Gastrocnemius medialis (tissue), 4 donors: ENCODE data around the gene ICA1L. TPM values are rescaled to one million over a fixed set of nuclear protein-coding genes. Genes with fewer than 3 reads are reported as not detected.

Source experiments
- ATAC-seq, 2 donors: fragments of 150-250 bp; one replicate each; pipeline ENCODE4 v1.9.1; 2016
- DNase-seq, 2 donors: peaks; one replicate each; pipeline ENCODE4 v3.0.0-alpha.2; 2019
- H3K27ac ChIP-seq, 4 donors: fragments of 200-600 bp; sonication (generic); 1 replicate in 1 of 4; 2 replicates in 3 of 4; pipeline ENCODE4 v1.5.1; 2016 to 2018; ENCODE audit warnings: mild to moderate bottlenecking in 2 of 4, moderate library complexity in 1 of 4
- H3K27me3 ChIP-seq, 3 donors: fragments of 200-600 bp; sonication (generic) in 2 of 3; 1 replicate in 1 of 3; 2 replicates in 2 of 3; pipeline versions ENCODE4 v1.5.1 to v1.6.0; 2016 to 2019; ENCODE audit warnings: mild to moderate bottlenecking in 1 of 3, moderate library complexity in 1 of 3
- H3K36me3 ChIP-seq, 2 donors: fragments of 200-600 bp; sonication (generic) in 1 of 2; one replicate each; pipeline ENCODE4 v1.5.1; 2017 to 2018
- H3K4me1 ChIP-seq, 2 donors: fragments of 200-600 bp; sonication (generic) in 1 of 2; one replicate each; pipeline ENCODE4 v1.5.1; 2016 to 2017; ENCODE audit warnings: mild to moderate bottlenecking in 2 of 2
- H3K4me3 ChIP-seq, 4 donors: fragments of 200-600 bp; sonication (generic) in 3 of 4; 1 replicate in 1 of 4; 2 replicates in 3 of 4; pipeline ENCODE4 v1.5.1; 2016 to 2019; ENCODE audit warnings: mild to moderate bottlenecking in 2 of 4
- H3K9me3 ChIP-seq, 3 donors: fragments of 200-600 bp; sonication (generic) in 2 of 3; 1 replicate in 1 of 3; 2 replicates in 2 of 3; pipeline ENCODE4 v1.5.1; 2016 to 2019
- POLR2A ChIP-seq, 2 donors: fragments of 450-650 bp; IDR thresholded peaks; one replicate each; pipeline ENCODE4 v1.6.1; 2017; ENCODE audit warnings: antibody characterized with exemption in 2 of 2, mild to moderate bottlenecking in 2 of 2, moderate library complexity in 2 of 2
- in situ Hi-C, 4 donors: fragments of 200-750 bp; cut with MboI; loops; one replicate each; pipeline versions ENCODE4 v1.15.0 to v1.8.0; 2017; ENCODE audit warnings: low sequenced_read_pairs in 4 of 4
- intact Hi-C: fragments of 100-400 bp; cut with DNase I; formaldehyde crosslinking; loops from one replicate; pipeline ENCODE4 v1.15.1; 2023; ENCODE audit warnings: low total_unique reads
- total RNA-seq, 4 donors: library from RNA; depleted of rRNA; stranded (reverse); fragments of >200 nt; gene quantifications; one replicate each; pipeline versions ENCODE4 v1.1.0 to v1.2.3, GENCODE V29; 2016
- TF ChIP-seq, protein P1 (sequence below), 5 experiments: fragments of 450-650 bp in 3 of 5; fragments of 200-600 bp in 2 of 5; sonication (generic) in 2 of 5; IDR thresholded peaks in 4 of 5; conservative IDR thresholded peaks in 1 of 5; 1 replicate in 4 of 5; 2 replicates in 1 of 5; pipeline ENCODE4 v1.5.1; 2016 to 2019; ENCODE audit warnings: antibody characterized with exemption in 5 of 5, mild to moderate bottlenecking in 3 of 5, moderate library complexity in 3 of 5

The ICA1L gene
- total RNA-seq, 4 donors from 2014 or later, result 2.6 to 7.4 (median 4.8) TPM

GRCh38 chr2:202818321-202818720, 53.2 kb downstream of the ICA1L start:
- intact Hi-C loops, result no loop called here
- in situ Hi-C loops, result no loop called here
- no peak for TF ChIP-seq POLR2A (IDR thresholded peaks at IDR 0.05)
- TF ChIP-seq, protein P1, sequence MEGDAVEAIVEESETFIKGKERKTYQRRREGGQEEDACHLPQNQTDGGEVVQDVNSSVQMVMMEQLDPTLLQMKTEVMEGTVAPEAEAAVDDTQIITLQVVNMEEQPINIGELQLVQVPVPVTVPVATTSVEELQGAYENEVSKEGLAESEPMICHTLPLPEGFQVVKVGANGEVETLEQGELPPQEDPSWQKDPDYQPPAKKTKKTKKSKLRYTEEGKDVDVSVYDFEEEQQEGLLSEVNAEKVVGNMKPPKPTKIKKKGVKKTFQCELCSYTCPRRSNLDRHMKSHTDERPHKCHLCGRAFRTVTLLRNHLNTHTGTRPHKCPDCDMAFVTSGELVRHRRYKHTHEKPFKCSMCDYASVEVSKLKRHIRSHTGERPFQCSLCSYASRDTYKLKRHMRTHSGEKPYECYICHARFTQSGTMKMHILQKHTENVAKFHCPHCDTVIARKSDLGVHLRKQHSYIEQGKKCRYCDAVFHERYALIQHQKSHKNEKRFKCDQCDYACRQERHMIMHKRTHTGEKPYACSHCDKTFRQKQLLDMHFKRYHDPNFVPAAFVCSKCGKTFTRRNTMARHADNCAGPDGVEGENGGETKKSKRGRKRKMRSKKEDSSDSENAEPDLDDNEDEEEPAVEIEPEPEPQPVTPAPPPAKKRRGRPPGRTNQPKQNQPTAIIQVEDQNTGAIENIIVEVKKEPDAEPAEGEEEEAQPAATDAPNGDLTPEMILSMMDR (IDR thresholded peaks at IDR 0.05 in 4 of 5, conservative IDR thresholded peaks at IDR 0.05 in 1 of 5), result no peak

DNA sequence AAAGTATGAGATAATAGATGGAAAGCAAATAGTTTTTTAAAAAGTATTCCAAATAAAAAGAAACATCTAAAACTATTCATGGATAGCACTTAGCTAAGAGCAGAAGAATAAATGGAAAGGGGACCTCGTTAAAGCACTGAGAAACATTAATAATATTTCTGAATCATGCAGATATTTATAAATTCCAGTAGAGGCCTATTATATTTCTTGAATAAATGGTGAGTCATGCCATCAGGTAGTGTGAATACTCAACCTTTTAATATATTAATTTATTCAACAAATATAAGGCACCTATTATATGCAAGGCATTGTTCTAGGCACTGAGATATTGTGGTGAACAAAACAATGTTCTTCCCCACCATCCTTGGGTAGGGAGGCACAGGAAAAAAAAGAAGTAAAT, 53.8 kb downstream of the ICA1L start:
- no peak for TF ChIP-seq POLR2A (IDR thresholded peaks at IDR 0.05)
- TF ChIP-seq, protein P1 (IDR thresholded peaks at IDR 0.05 in 4 of 5, conservative IDR thresholded peaks at IDR 0.05 in 1 of 5), result no peak
- ATAC-seq (no peak), DNase-seq (no peak)
- H3K9me3 ChIP-seq, result no peaks in the 10 kb centered on the region
- in situ Hi-C loops (no loop called here), intact Hi-C loops (no loop called here)
- H3K36me3 ChIP-seq, result no peaks in the 10 kb centered on the region
- no peak overlapping the region for H3K27ac ChIP-seq
- no peak overlapping the region for H3K4me3 ChIP-seq
- H3K4me1 ChIP-seq, result peaks cover 11 to 12% of the 10 kb centered on the region in 2 donors
- no peaks in the 10 kb centered on the region for H3K27me3 ChIP-seq

More at GRCh38 chr2:202818321-202818720, 53.2 kb downstream of the ICA1L start:
- Histone ChIP-seq H3K36me3 (no peaks in the 10 kb centered on the region), H3K27me3 (no peaks in the 10 kb centered on the region), H3K27ac (no peak overlapping the region), H3K4me3 (no peak overlapping the region), H3K9me3 (no peaks in the 10 kb centered on the region), H3K4me1 (peaks cover 11 to 12% of the 10 kb centered on the region in 2 donors)
- no peak for ATAC-seq
- DNase-seq, result no peak

GRCh38 chr2:202815548-202816360, 55.8 kb downstream of the ICA1L start:
- no peak for TF ChIP-seq POLR2A (IDR thresholded peaks at IDR 0.05)
- TF ChIP-seq, protein P1 (IDR thresholded peaks at IDR 0.05 in 4 of 5, conservative IDR thresholded peaks at IDR 0.05 in 1 of 5), result no peak
- in situ Hi-C loops, result no loop called here
- Histone ChIP-seq H3K36me3 (no peaks in the 10 kb centered on the region), H3K4me3 (no peak overlapping the region), H3K27ac (peak overlapping the region; percentile 42 to 65 (median 54)), H3K9me3 (no peaks in the 10 kb centered on the region), H3K4me1 (peaks cover 11 to 12% of the 10 kb centered on the region in 2 donors), H3K27me3 (no peaks in the 10 kb centered on the region)
- ATAC-seq (peak; percentile 70 to 81), DNase-seq (no peak)
- intact Hi-C loops, result no loop called here

GRCh38 chr2:202814226-202814625, 57.3 kb downstream of the ICA1L start:
- no peak for TF ChIP-seq POLR2A (IDR thresholded peaks at IDR 0.05)
- TF ChIP-seq, protein P1 (IDR thresholded peaks at IDR 0.05 in 4 of 5, conservative IDR thresholded peaks at IDR 0.05 in 1 of 5), result no peak
- ATAC-seq (no peak), DNase-seq (no peak)
- Histone ChIP-seq H3K4me1 (peaks cover 11 to 12% of the 10 kb centered on the region in 2 donors), H3K4me3 (no peak overlapping the region), H3K36me3 (no peaks in the 10 kb centered on the region), H3K27me3 (no peaks in the 10 kb centered on the region), H3K27ac (no peak overlapping the region), H3K9me3 (no peaks in the 10 kb centered on the region)
- in situ Hi-C loops, result no loop called here
- intact Hi-C loops, result no loop called here
